HEK293 (cell line): ENCODE data around the gene DEDD.

ENCODE experiments used
- CTCF ChIA-PET: fragments of 350-600 bp; formaldehyde crosslinking; extraction: SDS; loops from one replicate; lab custom pipeline; 2021; ENCODE audit warnings: antibody characterized with exemption; lab: Yijun Ruan, JAX
- POLR2A ChIA-PET: fragments of 300-600 bp; formaldehyde crosslinking; extraction: SDS; loops from one replicate; lab custom pipeline; 2020; ENCODE audit warnings: antibody characterized with exemption, inconsistent platforms; lab: Yijun Ruan, JAX
- H3K27ac ChIP-seq: fragments of 200-500 bp; sonication (Bioruptor generic); 2 replicates; pipeline ENCODE4 v1.5.1; 2014; ENCODE audit warnings: low read depth, low read length, control low read depth, inconsistent platforms; ENCODE audit errors: extremely low read depth
- H3K36me3 ChIP-seq, 2 experiments: fragments of 200-500 bp in 1 of 2; sonication (Bioruptor generic) in 1 of 2; 1 replicate in 1 of 2; 2 replicates in 1 of 2; pipeline ENCODE4 v1.5.1; 2014 to 2017; ENCODE audit warnings: inconsistent platforms in 2 of 2, low read length in 2 of 2; ENCODE audit not compliant: control insufficient read depth in 2 of 2, insufficient read depth in 1 of 2
- H3K4me1 ChIP-seq: fragments of 200-500 bp; sonication (Bioruptor generic); 2 replicates; pipeline ENCODE4 v1.5.1; 2014; ENCODE audit warnings: mild to moderate bottlenecking, low read length, inconsistent platforms; ENCODE audit not compliant: control insufficient read depth, insufficient read depth
- H3K4me3 ChIP-seq: 2 replicates; pipeline ENCODE4 v1.5.1; 2011; ENCODE audit warnings: low read depth, mild to moderate bottlenecking, control low read depth, low read length, moderate library complexity
- H3K9me3 ChIP-seq: fragments of 200-500 bp; sonication (Bioruptor generic); 2 replicates; pipeline ENCODE4 v1.5.1; 2014; ENCODE audit warnings: low read depth, low read length, inconsistent platforms; ENCODE audit not compliant: control insufficient read depth, insufficient read depth
- HOXA7 ChIP-seq: sonication (generic); formaldehyde crosslinking; IDR thresholded peaks from 2 replicates; pipeline ENCODE4 v1.8.1; 2022; ENCODE audit warnings: missing genetic modification reagents, borderline replicate concordance
- RBAK ChIP-seq: fragments of 450-650 bp; formaldehyde crosslinking; IDR thresholded peaks from 2 replicates; pipeline ENCODE4 v1.5.1; 2016; ENCODE audit warnings: missing biosample characterization, missing genetic modification characterization
- SP3 ChIP-seq: fragments of 450-650 bp; formaldehyde crosslinking; IDR thresholded peaks from 2 replicates; pipeline ENCODE4 v1.5.1; 2016; ENCODE audit warnings: missing biosample characterization, missing genetic modification characterization
- TCF7L2 ChIP-seq: IDR thresholded peaks from 2 replicates; pipeline ENCODE4 v1.6.1; 2011; ENCODE audit warnings: low read depth, mild to moderate bottlenecking, inconsistent platforms, low read length, moderate library complexity, borderline replicate concordance
- ZBTB17 ChIP-seq: fragments of 450-650 bp; formaldehyde crosslinking; IDR thresholded peaks from 2 replicates; pipeline ENCODE4 v1.5.1; 2016; ENCODE audit warnings: missing biosample characterization, missing genetic modification characterization
- ZIC2 ChIP-seq: fragments of 450-650 bp; formaldehyde crosslinking; IDR thresholded peaks from 2 replicates; pipeline ENCODE4 v1.5.1; 2016; ENCODE audit warnings: missing biosample characterization, missing genetic modification characterization
- ZNF140 ChIP-seq: fragments of 450-650 bp; formaldehyde crosslinking; IDR thresholded peaks from 2 replicates; pipeline ENCODE4 v1.5.1; 2016; ENCODE audit warnings: missing biosample characterization, missing genetic modification characterization
- ZNF16 ChIP-seq: fragments of 450-650 bp; formaldehyde crosslinking; IDR thresholded peaks from 2 replicates; pipeline ENCODE4 v1.5.1; 2016; ENCODE audit warnings: low read depth, missing biosample characterization, missing genetic modification characterization
- ZNF174 ChIP-seq: fragments of 450-650 bp; formaldehyde crosslinking; IDR thresholded peaks from 2 replicates; pipeline ENCODE4 v1.5.0; 2017; ENCODE audit warnings: missing biosample characterization, mild to moderate bottlenecking, missing genetic modification characterization
- ZNF223 ChIP-seq: fragments of 450-650 bp; formaldehyde crosslinking; IDR thresholded peaks from 2 replicates; pipeline ENCODE4 v1.5.1; 2016; ENCODE audit warnings: missing biosample characterization, missing genetic modification characterization
- ZNF311 ChIP-seq: fragments of 450-650 bp; formaldehyde crosslinking; IDR thresholded peaks from 2 replicates; pipeline ENCODE4 v1.5.1; 2017; ENCODE audit warnings: missing biosample characterization, missing genetic modification characterization, borderline replicate concordance
- ZNF324 ChIP-seq: fragments of 450-650 bp; formaldehyde crosslinking; IDR thresholded peaks from 2 replicates; pipeline ENCODE4 v1.5.1; 2016; ENCODE audit warnings: missing biosample characterization, missing genetic modification characterization
- ZNF391 ChIP-seq: fragments of 450-650 bp; formaldehyde crosslinking; IDR thresholded peaks from 2 replicates; pipeline ENCODE4 v1.5.1; 2016; ENCODE audit warnings: low read depth, missing biosample characterization, missing genetic modification characterization, borderline replicate concordance
- ZNF48 ChIP-seq: fragments of 450-650 bp; formaldehyde crosslinking; IDR thresholded peaks from 2 replicates; pipeline ENCODE4 v1.5.1; 2016; ENCODE audit warnings: missing biosample characterization, missing genetic modification characterization
- ZNF530 ChIP-seq: fragments of 450-650 bp; formaldehyde crosslinking; IDR thresholded peaks from 2 replicates; pipeline ENCODE4 v1.5.1; 2016; ENCODE audit warnings: low read depth, missing biosample characterization, missing genetic modification characterization
- ZNF571 ChIP-seq: fragments of 450-650 bp; formaldehyde crosslinking; IDR thresholded peaks from 2 replicates; pipeline ENCODE4 v1.5.0; 2017; ENCODE audit warnings: missing biosample characterization, missing genetic modification characterization
- ZNF623 ChIP-seq: fragments of 450-650 bp; formaldehyde crosslinking; IDR thresholded peaks from 2 replicates; pipeline ENCODE4 v1.5.1; 2016; ENCODE audit warnings: missing biosample characterization, missing genetic modification characterization
- ZNF626 ChIP-seq: fragments of 450-650 bp; sonication (Bioruptor Pico); formaldehyde crosslinking; IDR thresholded peaks from 2 replicates; pipeline ENCODE4 v1.5.1; 2018; ENCODE audit warnings: missing biosample characterization, missing genetic modification characterization, inconsistent platforms
- ZNF654 ChIP-seq: fragments of 450-650 bp; formaldehyde crosslinking; IDR thresholded peaks from 2 replicates; pipeline ENCODE4 v1.5.1; 2016; ENCODE audit warnings: low read depth, missing biosample characterization, missing genetic modification characterization
- ZNF791 ChIP-seq: fragments of 450-650 bp; formaldehyde crosslinking; IDR thresholded peaks from 2 replicates; pipeline ENCODE4 v1.5.1; 2016; ENCODE audit warnings: missing biosample characterization, missing genetic modification characterization
- ZSCAN16 ChIP-seq: fragments of 450-650 bp; formaldehyde crosslinking; IDR thresholded peaks from 2 replicates; pipeline ENCODE4 v1.5.1; 2016; ENCODE audit warnings: missing biosample characterization, missing genetic modification characterization
- TF ChIP-seq, protein P1 (sequence below): fragments of 450-650 bp; formaldehyde crosslinking; IDR thresholded peaks from 2 replicates; pipeline ENCODE4 v1.5.1; 2017; ENCODE audit warnings: missing biosample characterization, missing genetic modification characterization
- TF ChIP-seq, protein P2 (sequence below): fragments of 450-650 bp; formaldehyde crosslinking; IDR thresholded peaks from 2 replicates; pipeline ENCODE4 v1.5.1; 2016; ENCODE audit warnings: missing biosample characterization, missing genetic modification characterization

The DEDD gene

DNA sequence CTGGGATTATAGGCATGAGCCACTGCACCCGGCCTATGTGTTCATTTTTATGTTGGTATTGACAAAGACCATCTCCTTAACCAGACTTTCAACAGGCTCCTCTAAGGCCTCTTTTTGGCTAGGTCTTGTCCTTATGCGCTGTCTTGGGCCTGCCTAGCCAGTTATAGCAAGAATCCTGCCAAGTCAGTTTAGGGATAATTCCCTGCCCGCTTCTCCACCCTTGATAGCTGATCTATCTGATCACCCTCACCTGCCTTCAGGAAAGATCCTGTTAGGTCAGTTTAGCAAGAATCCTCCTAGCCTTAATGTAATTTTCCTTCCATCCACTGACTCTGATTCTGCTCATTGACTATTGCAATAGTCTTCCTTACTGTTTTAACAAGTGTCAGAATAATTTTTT lies 47.2 kb upstream of the DEDD start:
- no peaks in the 10 kb centered on the region for H3K9me3 ChIP-seq
- ChIA-PET CTCF (interaction anchor here (0.8 to 4.4 kb wide), 5 partner anchors 8 to 213 kb away, joined by 3 to 39 read pairs (median 5); no protein-coding TSS in a partner anchor), POLR2A (no interaction called here)

DNA sequence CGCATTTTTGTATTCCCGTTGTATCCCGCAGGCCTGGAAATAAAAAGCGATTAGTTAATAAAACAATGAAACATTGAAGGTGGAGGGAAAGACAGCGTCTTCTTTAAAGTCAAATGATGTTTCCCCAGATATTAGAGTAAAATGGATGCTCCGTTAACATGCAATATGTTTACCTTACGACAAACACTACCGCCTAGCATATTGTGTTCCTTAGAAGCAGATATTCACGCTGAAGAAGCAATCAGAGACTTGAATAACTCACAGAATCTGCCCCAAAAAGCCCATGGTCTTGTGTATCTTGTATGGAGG lies 45.4 kb upstream of the DEDD start:
- no peak for TF ChIP-seq SP3 (tag by site-specific recombination)
- no peak for TF ChIP-seq ZNF174 (tag by site-specific recombination)
- no peak for TF ChIP-seq HOXA7 (CRISPR knock-in tag)
- TF ChIP-seq ZSCAN16 (tag by site-specific recombination): no peak
- TF ChIP-seq ZNF223: no peak
- no peak for TF ChIP-seq ZNF791
- TF ChIP-seq ZNF140 (tag by site-specific recombination): no peak
- 0 out of 2 replicates have a peak, but pooled peaks have one; percentile 8 for TF ChIP-seq ZNF391
- TF ChIP-seq ZBTB17 (tag by site-specific recombination): 0 out of 2 replicates have a peak, but pooled peaks have one; percentile 6
- ChIA-PET POLR2A (interaction anchor here (1.3 to 3.3 kb wide), 5 partner anchors 12 to 48 kb away, joined by 4 to 39 read pairs (median 9); partner anchors contain the start of genes NDUFS2, PPOX and TOMM40L), CTCF (interaction anchor here (0.8 to 2.9 kb wide), 4 partner anchors 11 to 204 kb away, joined by 3 to 23 read pairs (median 4); partner anchors contain the start of gene PPOX)
- Histone ChIP-seq H3K4me1 (no peaks in the 10 kb centered on the region), H3K9me3 (no peaks in the 10 kb centered on the region), H3K36me3 (peaks cover 7 to 32% of the 10 kb centered on the region in 2 experiments; a peak in 2 of 3 replicates), H3K4me3 (no peak overlapping the region), H3K27ac (no peak overlapping the region)

More for the DNA sequence above, 47.2 kb upstream of the DEDD start:
- no peak overlapping the region for H3K27ac ChIP-seq
- peaks cover 0 to 14% of the 10 kb centered on the region in 2 experiments; a peak in 1 of 3 replicates for H3K36me3 ChIP-seq
- H3K4me1 ChIP-seq: no peaks in the 10 kb centered on the region
- no peak for TF ChIP-seq ZNF623
- no peak for TF ChIP-seq ZNF48
- no peak for TF ChIP-seq ZNF571 (tag by site-specific recombination)
- TF ChIP-seq RBAK (tag by site-specific recombination): no peak
- TF ChIP-seq ZNF311: no peak
- TF ChIP-seq TCF7L2: no peak
- no peak for TF ChIP-seq ZNF324 (tag by site-specific recombination)
- no peak for TF ChIP-seq ZNF654 (tag by site-specific recombination)
- no peak for TF ChIP-seq ZIC2 (tag by site-specific recombination)
- TF ChIP-seq, protein P1, sequence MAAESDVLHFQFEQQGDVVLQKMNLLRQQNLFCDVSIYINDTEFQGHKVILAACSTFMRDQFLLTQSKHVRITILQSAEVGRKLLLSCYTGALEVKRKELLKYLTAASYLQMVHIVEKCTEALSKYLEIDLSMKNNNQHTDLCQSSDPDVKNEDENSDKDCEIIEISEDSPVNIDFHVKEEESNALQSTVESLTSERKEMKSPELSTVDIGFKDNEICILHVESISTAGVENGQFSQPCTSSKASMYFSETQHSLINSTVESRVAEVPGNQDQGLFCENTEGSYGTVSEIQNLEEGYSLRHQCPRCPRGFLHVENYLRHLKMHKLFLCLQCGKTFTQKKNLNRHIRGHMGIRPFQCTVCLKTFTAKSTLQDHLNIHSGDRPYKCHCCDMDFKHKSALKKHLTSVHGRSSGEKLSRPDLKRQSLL (tag by site-specific recombination): no peak
- no peak for TF ChIP-seq ZNF626
- no peak for TF ChIP-seq ZNF16 (tag by site-specific recombination)
- TF ChIP-seq, protein P2, sequence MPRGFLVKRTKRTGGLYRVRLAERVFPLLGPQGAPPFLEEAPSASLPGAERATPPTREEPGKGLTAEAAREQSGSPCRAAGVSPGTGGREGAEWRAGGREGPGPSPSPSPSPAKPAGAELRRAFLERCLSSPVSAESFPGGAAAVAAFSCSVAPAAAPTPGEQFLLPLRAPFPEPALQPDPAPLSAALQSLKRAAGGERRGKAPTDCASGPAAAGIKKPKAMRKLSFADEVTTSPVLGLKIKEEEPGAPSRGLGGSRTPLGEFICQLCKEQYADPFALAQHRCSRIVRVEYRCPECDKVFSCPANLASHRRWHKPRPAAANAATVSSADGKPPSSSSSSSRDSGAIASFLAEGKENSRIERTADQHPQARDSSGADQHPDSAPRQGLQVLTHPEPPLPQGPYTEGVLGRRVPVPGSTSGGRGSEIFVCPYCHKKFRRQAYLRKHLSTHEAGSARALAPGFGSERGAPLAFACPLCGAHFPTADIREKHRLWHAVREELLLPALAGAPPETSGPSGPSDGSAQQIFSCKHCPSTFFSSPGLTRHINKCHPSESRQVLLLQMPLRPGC (tag by site-specific recombination): no peak
- no peak for TF ChIP-seq ZNF530
- H3K4me3 ChIP-seq: no peak overlapping the region
